ENCODE data around the gene CEP85L. TPM values are rescaled to one million over a fixed set of nuclear protein-coding genes. Genes with fewer than 3 reads are reported as not detected.

CEP85L gene
- total and polyA plus RNA-seq, 4 donors = 1.1 to 21.3 (median 9.4) TPM

- H3K27ac ChIP-seq (ENCODE audit: low read depth in 1 of 2, low read length in 2 of 2) = no peak overlapping the region
- H3K27me3 ChIP-seq (ENCODE audit: control insufficient read depth in 1 of 2, insufficient read depth in 2 of 2, low read length in 1 of 2) = no peaks in the 10 kb centered on the region
- DNase-seq (no peak), ATAC-seq (ENCODE audit: low FRiP score) (no peak)
- 18 to 32% methylated on average over 3 of the region's 3 CpGs for WGBS, 2 donors
- no peaks in the 10 kb centered on the region for H3K9me3 ChIP-seq (ENCODE audit: control insufficient read depth, low read length)
- no peaks in the 10 kb centered on the region for H3K36me3 ChIP-seq (ENCODE audit: control insufficient read depth in 1 of 2, insufficient read depth in 2 of 2, low read length in 1 of 2)
- H3K4me1 ChIP-seq (ENCODE audit: control insufficient read depth in 1 of 2, insufficient read depth in 2 of 2, low read length in 2 of 2) = no peaks in the 10 kb centered on the region
- H3K4me3 ChIP-seq (ENCODE audit: low read length in 2 of 2) = no peak overlapping the region
- intact Hi-C loops (cut with DNase I) = no loop called here
Measured at GRCh38 chr6:118567974-118568373, 83.4 kb downstream of the CEP85L start.

- intact Hi-C loops (cut with DNase I) = no loop called here
- Histone ChIP-seq H3K4me1 (ENCODE audit: control insufficient read depth in 1 of 2, insufficient read depth in 2 of 2, low read length in 2 of 2) (no peaks in the 10 kb centered on the region), H3K27me3 (ENCODE audit: control insufficient read depth in 1 of 2, insufficient read depth in 2 of 2, low read length in 1 of 2) (no peaks in the 10 kb centered on the region), H3K27ac (ENCODE audit: low read depth in 1 of 2, low read length in 2 of 2) (no peak overlapping the region), H3K4me3 (ENCODE audit: low read length in 2 of 2) (no peak overlapping the region), H3K9me3 (ENCODE audit: control insufficient read depth, low read length) (no peaks in the 10 kb centered on the region), H3K36me3 (ENCODE audit: control insufficient read depth in 1 of 2, insufficient read depth in 2 of 2, low read length in 1 of 2) (no peaks in the 10 kb centered on the region)
- WGBS, 2 donors = 83 to 85% methylated on average over 5 of the region's 5 CpGs
- no peak for DNase-seq
- ATAC-seq (ENCODE audit: low FRiP score) = no peak
Measured at GRCh38 chr6:118565311-118565960, 86.0 kb downstream of the CEP85L start.

GRCh38 chr6:118562959-118563358, 88.4 kb downstream of the CEP85L start:
- ATAC-seq (ENCODE audit: low FRiP score) (peak; percentile 44), DNase-seq (no peak)
- Histone ChIP-seq H3K27me3 (ENCODE audit: control insufficient read depth in 1 of 2, insufficient read depth in 2 of 2, low read length in 1 of 2) (no peaks in the 10 kb centered on the region), H3K9me3 (ENCODE audit: control insufficient read depth, low read length) (no peaks in the 10 kb centered on the region), H3K4me1 (ENCODE audit: control insufficient read depth in 1 of 2, insufficient read depth in 2 of 2, low read length in 2 of 2) (no peaks in the 10 kb centered on the region), H3K27ac (ENCODE audit: low read depth in 1 of 2, low read length in 2 of 2) (peak overlapping the region in 1 of 2 donors; percentile 37), H3K36me3 (ENCODE audit: control insufficient read depth in 1 of 2, insufficient read depth in 2 of 2, low read length in 1 of 2) (no peaks in the 10 kb centered on the region), H3K4me3 (ENCODE audit: low read length in 2 of 2) (no peak overlapping the region)
- 20 to 27% methylated on average over 1 of the region's 1 CpG for WGBS, 2 donors
- intact Hi-C loops (cut with DNase I) = loop anchor here in 1 of 2 donors (5.0 kb wide), 1 partner anchor 276 kb away; no protein-coding TSS in a partner anchor

- H3K27me3 ChIP-seq (ENCODE audit: control insufficient read depth in 1 of 2, insufficient read depth in 2 of 2, low read length in 1 of 2) = no peaks in the 10 kb centered on the region
Measured at GRCh38 chr6:118562248-118562647, 89.1 kb downstream of the CEP85L start.

GRCh38 chr6:118559659-118560058, 91.7 kb downstream of the CEP85L start:
- Histone ChIP-seq H3K4me3 (ENCODE audit: low read length in 2 of 2) (no peak overlapping the region), H3K4me1 (ENCODE audit: control insufficient read depth in 1 of 2, insufficient read depth in 2 of 2, low read length in 2 of 2) (no peaks in the 10 kb centered on the region), H3K9me3 (ENCODE audit: control insufficient read depth, low read length) (no peaks in the 10 kb centered on the region), H3K36me3 (ENCODE audit: control insufficient read depth in 1 of 2, insufficient read depth in 2 of 2, low read length in 1 of 2) (peaks cover 0 to 1% of the 10 kb centered on the region in 2 donors), H3K27me3 (ENCODE audit: control insufficient read depth in 1 of 2, insufficient read depth in 2 of 2, low read length in 1 of 2) (no peaks in the 10 kb centered on the region), H3K27ac (ENCODE audit: low read depth in 1 of 2, low read length in 2 of 2) (no peak overlapping the region)
- intact Hi-C loops (cut with DNase I) = loop anchor here (5.0 to 10.0 kb wide), 3 partner anchors 47 to 272 kb away; no protein-coding TSS in a partner anchor
- DNase-seq (no peak), ATAC-seq (ENCODE audit: low FRiP score) (no peak)

More at GRCh38 chr6:118562248-118562647, 89.1 kb downstream of the CEP85L start:
- H3K9me3 ChIP-seq (ENCODE audit: control insufficient read depth, low read length) = no peaks in the 10 kb centered on the region
- intact Hi-C loops (cut with DNase I) = loop anchor here in 1 of 2 donors (5.0 kb wide), 1 partner anchor 275 kb away; no protein-coding TSS in a partner anchor
- H3K27ac ChIP-seq (ENCODE audit: low read depth in 1 of 2, low read length in 2 of 2) = peak overlapping the region in 1 of 2 donors; percentile 64
- 6 to 11% methylated on average over 1 of the region's 1 CpG for WGBS, 2 donors
- ATAC-seq (ENCODE audit: low FRiP score) (peak; percentile 28), DNase-seq (no peak)
- H3K4me3 ChIP-seq (ENCODE audit: low read length in 2 of 2) = no peak overlapping the region
- H3K36me3 ChIP-seq (ENCODE audit: control insufficient read depth in 1 of 2, insufficient read depth in 2 of 2, low read length in 1 of 2) = no peaks in the 10 kb centered on the region
- H3K4me1 ChIP-seq (ENCODE audit: control insufficient read depth in 1 of 2, insufficient read depth in 2 of 2, low read length in 2 of 2) = no peaks in the 10 kb centered on the region

GRCh38 chr6:118558464-118559217, 92.8 kb downstream of the CEP85L start:
- Histone ChIP-seq H3K36me3 (ENCODE audit: control insufficient read depth in 1 of 2, insufficient read depth in 2 of 2, low read length in 1 of 2) (peaks cover 0 to 4% of the 10 kb centered on the region in 2 donors), H3K4me1 (ENCODE audit: control insufficient read depth in 1 of 2, insufficient read depth in 2 of 2, low read length in 2 of 2) (no peaks in the 10 kb centered on the region), H3K27ac (ENCODE audit: low read depth in 1 of 2, low read length in 2 of 2) (no peak overlapping the region), H3K4me3 (ENCODE audit: low read length in 2 of 2) (peak overlapping the region; percentile 8 to 34), H3K27me3 (ENCODE audit: control insufficient read depth in 1 of 2, insufficient read depth in 2 of 2, low read length in 1 of 2) (no peaks in the 10 kb centered on the region), H3K9me3 (ENCODE audit: control insufficient read depth, low read length) (no peaks in the 10 kb centered on the region)
- 6 to 10% methylated on average over 6 of the region's 6 CpGs for WGBS, 2 donors
- no peak for DNase-seq
- intact Hi-C loops (cut with DNase I) = loop anchor here (5.0 to 10.0 kb wide), 2 partner anchors 46 to 164 kb away; no protein-coding TSS in a partner anchor
- no peak for ATAC-seq (ENCODE audit: low FRiP score)

GRCh38 chr6:118554698-118555097, 96.7 kb downstream of the CEP85L start:
- H3K27ac ChIP-seq (ENCODE audit: low read depth in 1 of 2, low read length in 2 of 2) = peak overlapping the region in 1 of 2 donors; percentile 28
- peaks cover 0 to 4% of the 10 kb centered on the region in 2 donors for H3K36me3 ChIP-seq (ENCODE audit: control insufficient read depth in 1 of 2, insufficient read depth in 2 of 2, low read length in 1 of 2)
- DNase-seq = no peak
- 7 to 12% methylated on average over 1 of the region's 1 CpG for WGBS, 2 donors
- H3K4me3 ChIP-seq (ENCODE audit: low read length in 2 of 2) = peak overlapping the region; percentile 57 to 84
- no peaks in the 10 kb centered on the region for H3K4me1 ChIP-seq (ENCODE audit: control insufficient read depth in 1 of 2, insufficient read depth in 2 of 2, low read length in 2 of 2)
- no peaks in the 10 kb centered on the region for H3K9me3 ChIP-seq (ENCODE audit: control insufficient read depth, low read length)
- no peaks in the 10 kb centered on the region for H3K27me3 ChIP-seq (ENCODE audit: control insufficient read depth in 1 of 2, insufficient read depth in 2 of 2, low read length in 1 of 2)
- intact Hi-C loops (cut with DNase I) = loop anchor here (5.0 to 10.0 kb wide), 3 partner anchors 42 to 267 kb away; no protein-coding TSS in a partner anchor
- no peak for ATAC-seq (ENCODE audit: low FRiP score)

GRCh38 chr6:118553132-118553531, 98.3 kb downstream of the CEP85L start:
- no peaks in the 10 kb centered on the region for H3K27me3 ChIP-seq (ENCODE audit: control insufficient read depth in 1 of 2, insufficient read depth in 2 of 2, low read length in 1 of 2)
- H3K27ac ChIP-seq (ENCODE audit: low read depth in 1 of 2, low read length in 2 of 2) = no peak overlapping the region
- no peaks in the 10 kb centered on the region for H3K9me3 ChIP-seq (ENCODE audit: control insufficient read depth, low read length)
- ATAC-seq (ENCODE audit: low FRiP score) = no peak
- no peaks in the 10 kb centered on the region for H3K4me1 ChIP-seq (ENCODE audit: control insufficient read depth in 1 of 2, insufficient read depth in 2 of 2, low read length in 2 of 2)
- intact Hi-C loops (cut with DNase I) = loop anchor here in 1 of 2 donors (5.0 to 10.0 kb wide), 3 partner anchors 41 to 266 kb away; no protein-coding TSS in a partner anchor
- peaks cover 0 to 4% of the 10 kb centered on the region in 2 donors for H3K36me3 ChIP-seq (ENCODE audit: control insufficient read depth in 1 of 2, insufficient read depth in 2 of 2, low read length in 1 of 2)
- DNase-seq = no peak
- WGBS, 2 donors = 1 to 3% methylated on average over 1 of the region's 1 CpG
- H3K4me3 ChIP-seq (ENCODE audit: low read length in 2 of 2) = peak overlapping the region; percentile 78 to 95
